ENCODE measurements around the gene DCAF12. TPM values are rescaled to one million over a fixed set of nuclear protein-coding genes. Genes with fewer than 3 reads are reported as not detected.
"Not testable (repeated sequence)": the region's sequence is repeated elsewhere in the genome, so short reads cannot be mapped to it uniquely, and the experiment has no call there.

Gene DCAF12
- total and polyA plus RNA-seq, 9 donors, result 17.2 to 65.5 (median 24.8) TPM

GRCh38 chr9:34143116-34143515 lies 16.6 kb upstream of the DCAF12 start:
- no peaks in the 10 kb centered on the region for H3K9me3 ChIP-seq
- intact Hi-C loops (cut with DNase I), result loop anchor here in 1 of 4 donors (5.0 kb wide), 1 partner anchor 34 kb away; the partner anchor contains the start of gene UBAP1
- no peaks in the 10 kb centered on the region for H3K36me3 ChIP-seq
- WGBS, 3 donors, result 16 to 45% (median 36%) methylated on average over 2 of the region's 2 CpGs
- no peak overlapping the region for H3K4me3 ChIP-seq
- TF ChIP-seq CTCF (IDR thresholded peaks at IDR 0.05) (no peak), POLR2A (IDR thresholded peaks at IDR 0.05) (no peak), EP300 (IDR thresholded peaks at IDR 0.05) (no peak)
- no peak for DNase-seq
- peaks cover 6% of the 10 kb centered on the region for H3K4me1 ChIP-seq (ENCODE audit: insufficient read depth)
- no peaks in the 10 kb centered on the region for H3K27me3 ChIP-seq
- peak overlapping the region in 1 of 2 donors; percentile 56 for H3K27ac ChIP-seq

GRCh38 chr9:34140853-34141252 lies 14.4 kb upstream of the DCAF12 start:
- no peak for DNase-seq
- Histone ChIP-seq H3K27me3 (no peaks in the 10 kb centered on the region), H3K27ac (peak overlapping the region in 1 of 2 donors; percentile 41), H3K4me1 (ENCODE audit: insufficient read depth) (peaks cover 6% of the 10 kb centered on the region), H3K4me3 (no peak overlapping the region), H3K36me3 (no peaks in the 10 kb centered on the region), H3K9me3 (no peaks in the 10 kb centered on the region)
- 27 to 50% (median 50%) methylated on average over 2 of the region's 2 CpGs for WGBS, 3 donors
- TF ChIP-seq CTCF (IDR thresholded peaks at IDR 0.05), result no peak
- no peak for TF ChIP-seq EP300 (IDR thresholded peaks at IDR 0.05)
- TF ChIP-seq POLR2A (IDR thresholded peaks at IDR 0.05), result no peak
- intact Hi-C loops (cut with DNase I), result loop anchor here in 1 of 4 donors (5.0 kb wide), 1 partner anchor 36 kb away; the partner anchor contains the start of gene UBAP1

GRCh38 chr9:34139477-34140146 lies 13.1 kb upstream of the DCAF12 start:
- 67 to 76% (median 71%) methylated on average over 5 of the region's 5 CpGs for WGBS, 3 donors
- H3K27me3 ChIP-seq, result no peaks in the 10 kb centered on the region
- no peaks in the 10 kb centered on the region for H3K36me3 ChIP-seq
- DNase-seq, result peak; percentile 40 to 72 (median 63)
- intact Hi-C loops (cut with DNase I), result loop anchor here in 1 of 4 donors (5.0 kb wide), 1 partner anchor 38 kb away; the partner anchor contains the start of gene UBAP1
- H3K4me1 ChIP-seq (ENCODE audit: insufficient read depth), result peaks cover 6% of the 10 kb centered on the region
- no peak for TF ChIP-seq CTCF (IDR thresholded peaks at IDR 0.05)
- no peak for TF ChIP-seq POLR2A (IDR thresholded peaks at IDR 0.05)
- no peak overlapping the region for H3K4me3 ChIP-seq
- no peak overlapping the region for H3K27ac ChIP-seq
- H3K9me3 ChIP-seq, result no peaks in the 10 kb centered on the region

- H3K27ac ChIP-seq; H3K4me1 ChIP-seq (ENCODE audit: insufficient read depth); H3K36me3 ChIP-seq; H3K4me3 ChIP-seq; H3K27me3 ChIP-seq; H3K9me3 ChIP-seq; DNase-seq; intact Hi-C loops (cut with DNase I): not testable (repeated sequence)
- 88 to 94% (median 91%) methylated on average over 1 of the region's 1 CpG for WGBS, 3 donors
Observed at GRCh38 chr9:34138644-34139043, 12.1 kb upstream of the DCAF12 start.

GRCh38 chr9:34134521-34134920 lies 8.0 kb upstream of the DCAF12 start:
- Histone ChIP-seq H3K4me3 (no peak overlapping the region), H3K9me3 (no peaks in the 10 kb centered on the region), H3K27ac (no peak overlapping the region), H3K36me3 (no peaks in the 10 kb centered on the region), H3K27me3 (no peaks in the 10 kb centered on the region), H3K4me1 (ENCODE audit: insufficient read depth) (peaks cover 3% of the 10 kb centered on the region)
- 92 to 96% (median 94%) methylated on average over 30 of the region's 30 CpGs for WGBS, 3 donors
- no peak for TF ChIP-seq EP300 (IDR thresholded peaks at IDR 0.05)
- TF ChIP-seq CTCF (IDR thresholded peaks at IDR 0.05), result no peak
- no peak for TF ChIP-seq POLR2A (IDR thresholded peaks at IDR 0.05)
- intact Hi-C loops (cut with DNase I), result no loop called here
- no peak for DNase-seq
